Dendritic cell treated with granulocyte-macrophage colony-stimulating factor and Interleukin-4, amounts not matched to agents 40 ng/mL and 50 ng/mL, for 4 days (primary cell): ENCODE results near the gene GC.
"Not testable (repeated sequence)": the region's sequence is repeated elsewhere in the genome, so short reads cannot be mapped to it uniquely, and the experiment has no call there.

Source experiments
- H3K27ac Mint-ChIP-seq: one replicate; pipeline ENCODE4 v1.8.0; 2022; ENCODE audit warnings: mild to moderate bottlenecking, mixed read lengths
- H3K27me3 Mint-ChIP-seq: one replicate; pipeline ENCODE4 v1.8.0; 2022; ENCODE audit warnings: mild to moderate bottlenecking, mixed read lengths
- H3K36me3 Mint-ChIP-seq: one replicate; pipeline ENCODE4 v1.8.0; 2022; ENCODE audit warnings: low read depth, mixed read lengths
- H3K4me1 Mint-ChIP-seq: one replicate; pipeline ENCODE4 v1.8.0; 2022; ENCODE audit warnings: low read depth, mixed read lengths
- H3K4me3 Mint-ChIP-seq: one replicate; pipeline ENCODE4 v1.8.0; 2022; ENCODE audit warnings: mild to moderate bottlenecking, moderate library complexity, mixed read lengths
- H3K9me3 Mint-ChIP-seq: one replicate; pipeline ENCODE4 v1.8.0; 2022; ENCODE audit warnings: mixed read lengths
- intact Hi-C: fragments of 100-400 bp; cut with micrococcal nuclease; formaldehyde crosslinking; loops from one replicate; pipeline ENCODE4 v1.15.0; 2022

The GC gene, protein sequence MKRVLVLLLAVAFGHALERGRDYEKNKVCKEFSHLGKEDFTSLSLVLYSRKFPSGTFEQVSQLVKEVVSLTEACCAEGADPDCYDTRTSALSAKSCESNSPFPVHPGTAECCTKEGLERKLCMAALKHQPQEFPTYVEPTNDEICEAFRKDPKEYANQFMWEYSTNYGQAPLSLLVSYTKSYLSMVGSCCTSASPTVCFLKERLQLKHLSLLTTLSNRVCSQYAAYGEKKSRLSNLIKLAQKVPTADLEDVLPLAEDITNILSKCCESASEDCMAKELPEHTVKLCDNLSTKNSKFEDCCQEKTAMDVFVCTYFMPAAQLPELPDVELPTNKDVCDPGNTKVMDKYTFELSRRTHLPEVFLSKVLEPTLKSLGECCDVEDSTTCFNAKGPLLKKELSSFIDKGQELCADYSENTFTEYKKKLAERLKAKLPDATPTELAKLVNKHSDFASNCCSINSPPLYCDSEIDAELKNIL

DNA sequence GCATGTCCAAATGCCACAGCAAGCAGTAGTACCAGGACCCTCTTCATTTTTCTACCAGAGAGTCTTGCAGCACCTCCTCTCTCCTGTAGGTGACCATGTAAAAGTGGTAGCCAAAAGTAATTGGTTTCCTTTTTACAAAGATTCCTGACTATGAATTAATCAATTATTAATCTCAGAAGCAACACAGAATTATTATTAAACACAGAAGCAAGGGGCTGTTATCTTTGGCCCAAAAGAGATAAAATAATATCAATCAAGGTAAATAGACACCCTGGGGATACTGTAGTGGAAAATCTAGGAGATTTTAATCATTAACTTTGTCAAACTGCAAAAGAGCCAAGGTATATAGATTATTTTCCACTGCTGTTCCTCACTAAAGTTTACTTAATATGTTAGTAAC is at the start of gene GC:
Gene GC, minus strand, starts transcription at position 108 of the 400 bp plus-strand sequence. Its CDS starts 61 bp downstream, at position 47.
- intact Hi-C loops: no loop called here
- Mint-ChIP-seq H3K27ac (no peak within 1 kb of the TSS), H3K4me1 (no peaks in the 10 kb centered on the region), H3K36me3 (no peaks in the 10 kb centered on the region), H3K9me3 (no peaks in the 10 kb centered on the region), H3K27me3 (no peaks in the 10 kb centered on the region), H3K4me3 (no peak within 1 kb of the TSS)

DNA sequence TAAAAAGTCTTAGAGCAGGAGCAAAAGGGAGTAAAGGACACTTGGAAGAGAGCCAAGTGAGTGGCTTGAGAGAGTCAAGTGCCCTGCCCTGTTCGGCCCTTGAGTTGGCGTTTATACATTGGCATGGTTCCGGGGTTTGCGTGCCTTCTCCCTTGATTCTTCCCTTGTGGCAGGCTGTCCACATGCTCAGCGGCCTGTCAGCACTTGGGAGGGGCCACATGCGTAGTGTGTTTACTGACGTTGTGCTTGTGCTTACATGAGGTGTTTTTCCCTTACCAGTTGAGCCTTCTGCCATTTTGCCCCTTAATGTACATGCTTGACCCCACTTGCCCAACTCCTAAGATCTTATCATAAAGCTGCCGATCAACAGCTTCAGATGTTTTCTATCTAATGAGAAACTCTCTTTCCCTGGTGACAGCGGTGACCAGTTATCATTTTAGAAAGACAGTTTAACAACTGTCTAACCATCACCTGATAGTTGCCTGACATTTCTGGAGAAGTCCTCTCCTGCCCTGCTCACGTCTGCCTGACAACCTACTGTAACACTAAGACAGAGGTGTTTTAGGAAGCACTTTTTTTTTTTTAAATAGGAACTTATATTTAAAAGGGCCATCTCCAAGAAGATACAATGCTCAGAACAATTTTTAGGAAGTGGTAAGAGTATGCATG is 49.5 kb upstream of the GC start:
- Mint-ChIP-seq H3K27me3 (no peaks in the 10 kb centered on the region), H3K4me1 (no peaks in the 10 kb centered on the region), H3K27ac (no peak overlapping the region), H3K9me3 (peaks cover 9% of the 10 kb centered on the region), H3K36me3 (no peaks in the 10 kb centered on the region), H3K4me3 (no peak overlapping the region)
- intact Hi-C loops: no loop called here

DNA sequence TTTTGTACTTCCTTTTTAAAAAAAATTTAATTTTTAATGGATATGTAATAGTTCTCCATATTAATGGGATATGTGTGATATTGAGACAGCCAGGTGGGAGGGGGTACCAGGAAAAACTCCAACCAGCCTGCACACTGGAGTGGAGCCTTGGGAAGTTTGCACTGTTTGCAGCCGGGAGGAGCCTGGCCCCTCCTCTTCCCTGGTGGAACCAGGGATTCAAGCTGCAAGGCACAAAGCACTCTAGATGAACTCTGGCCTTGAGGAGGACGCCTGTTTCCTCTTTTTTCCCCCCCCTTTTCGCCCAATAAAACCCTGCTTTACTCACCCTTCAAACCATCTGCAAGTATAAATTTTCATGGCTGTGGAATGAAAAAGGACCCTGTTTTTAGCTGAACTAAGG is 48.2 kb upstream of the GC start:
- Mint-ChIP-seq H3K27ac (no peak overlapping the region), H3K4me1 (no peaks in the 10 kb centered on the region), H3K9me3 (peaks cover 9% of the 10 kb centered on the region), H3K36me3 (no peaks in the 10 kb centered on the region), H3K27me3 (no peaks in the 10 kb centered on the region), H3K4me3 (no peak overlapping the region)
- intact Hi-C loops: no loop called here

DNA sequence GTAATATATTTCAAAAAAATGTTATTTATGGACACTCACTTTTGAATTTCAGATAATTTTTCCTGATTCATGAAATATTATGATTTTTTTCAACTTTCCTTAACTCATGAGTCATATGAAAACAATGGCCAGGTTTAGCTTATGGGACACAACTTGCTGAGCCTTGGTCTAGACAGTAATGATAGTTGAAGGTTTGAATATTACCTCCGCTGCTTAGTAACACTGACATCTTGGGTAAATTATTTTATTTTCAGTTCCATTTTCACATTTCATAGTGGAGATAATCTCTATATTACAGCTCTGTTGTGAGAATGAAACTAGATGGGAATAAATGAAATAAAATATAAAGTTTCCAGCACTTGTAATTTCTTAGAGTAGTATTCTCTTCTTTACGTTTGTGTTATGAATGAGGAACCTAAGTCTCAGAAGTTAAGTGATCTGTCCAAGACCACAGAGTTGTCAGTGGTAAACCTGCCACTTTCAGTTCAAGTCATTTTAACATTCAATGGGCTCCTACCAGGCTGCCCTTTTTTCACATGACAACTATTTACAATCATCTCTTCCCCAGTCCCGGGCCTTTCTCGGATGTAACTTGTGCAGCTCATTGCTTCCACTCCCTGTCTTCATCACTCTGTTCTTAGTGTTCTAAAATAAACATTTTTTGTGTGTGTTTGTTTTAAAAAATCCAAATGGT is 46.8 kb upstream of the GC start:
- Mint-ChIP-seq H3K9me3 (peaks cover 17% of the 10 kb centered on the region), H3K4me1 (no peaks in the 10 kb centered on the region), H3K27ac (no peak overlapping the region), H3K4me3 (no peak overlapping the region), H3K36me3 (no peaks in the 10 kb centered on the region), H3K27me3 (no peaks in the 10 kb centered on the region)
- intact Hi-C loops: no loop called here

DNA sequence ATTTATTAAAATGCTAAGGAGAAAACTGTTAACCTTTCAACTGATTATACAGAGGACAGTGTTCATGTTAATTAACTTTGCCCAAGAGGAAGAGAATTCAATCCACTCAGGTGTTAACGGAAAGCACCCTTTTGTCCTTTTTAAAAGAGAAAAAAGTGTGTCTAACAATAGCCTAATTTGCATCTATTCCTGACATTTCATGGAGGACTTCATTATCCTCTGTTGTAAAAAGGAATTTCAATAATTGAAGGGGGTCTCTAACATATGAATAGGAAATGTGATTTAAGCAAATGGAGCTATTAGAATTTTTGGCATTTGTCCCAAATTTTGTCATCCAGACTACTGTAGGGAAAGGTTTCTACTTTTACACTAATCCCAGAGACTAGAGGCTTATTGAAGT is 44.6 kb upstream of the GC start:
- Mint-ChIP-seq H3K27me3 (no peaks in the 10 kb centered on the region), H3K27ac (no peak overlapping the region), H3K36me3 (no peaks in the 10 kb centered on the region), H3K4me3 (no peak overlapping the region), H3K9me3 (peaks cover 20% of the 10 kb centered on the region), H3K4me1 (no peaks in the 10 kb centered on the region)
- intact Hi-C loops: no loop called here

DNA sequence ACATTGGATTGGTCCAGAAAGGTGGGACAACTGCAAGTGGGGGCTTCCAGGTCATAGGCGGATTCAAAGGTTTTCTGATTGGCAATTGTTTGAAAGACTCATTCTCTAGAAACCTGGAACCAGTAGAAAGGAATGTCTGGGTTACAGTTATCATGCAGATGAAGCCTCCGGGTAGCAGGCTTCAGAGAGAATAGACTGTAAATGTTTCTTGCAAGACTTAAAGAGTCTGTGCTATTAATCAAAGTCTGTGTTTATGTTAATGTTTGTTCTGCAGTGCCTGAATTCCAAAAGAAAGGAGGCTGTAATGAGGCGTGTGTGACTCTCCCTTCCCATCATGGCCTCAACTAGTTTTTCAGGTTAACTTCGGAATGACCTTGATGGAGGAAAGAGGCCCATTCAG is 43.9 kb upstream of the GC start:
- intact Hi-C loops: no loop called here
- no peaks in the 10 kb centered on the region for H3K4me1 Mint-ChIP-seq
- no peaks in the 10 kb centered on the region for H3K27me3 Mint-ChIP-seq
- H3K36me3 Mint-ChIP-seq: no peaks in the 10 kb centered on the region
- H3K27ac Mint-ChIP-seq: no peak overlapping the region
- no peak overlapping the region for H3K4me3 Mint-ChIP-seq
- peaks cover 14% of the 10 kb centered on the region for H3K9me3 Mint-ChIP-seq

DNA sequence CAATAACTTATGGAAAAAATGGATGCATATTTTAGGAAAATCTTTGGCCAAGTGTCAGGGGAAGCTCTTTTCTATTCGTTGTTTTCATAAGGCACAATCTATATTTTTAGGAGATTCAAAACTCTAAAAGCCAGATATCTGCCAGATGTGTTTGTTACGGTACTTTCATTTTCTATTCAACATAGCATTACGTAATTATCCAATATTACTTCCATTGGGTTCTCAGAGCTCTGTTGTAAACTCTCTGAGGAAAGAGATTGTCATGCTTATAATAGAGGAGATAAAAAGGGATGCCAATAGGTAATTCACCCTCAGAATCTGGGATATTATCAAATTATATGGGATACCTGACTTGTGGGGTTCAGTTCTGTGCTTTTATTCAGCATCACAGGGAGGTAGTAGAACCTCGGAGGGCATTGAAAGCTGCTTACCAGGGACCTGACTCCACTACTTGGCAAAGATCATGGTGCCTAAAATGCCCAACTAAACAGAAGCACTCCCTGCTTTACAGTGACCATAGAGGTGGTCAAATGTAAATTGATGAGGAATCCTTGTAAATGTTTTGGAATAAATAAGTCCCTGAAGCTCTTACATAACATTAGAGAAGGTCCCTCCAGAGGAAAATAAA is 32.9 kb upstream of the GC start:
- H3K9me3 Mint-ChIP-seq: no peaks in the 10 kb centered on the region
- no peak overlapping the region for H3K4me3 Mint-ChIP-seq
- no peak overlapping the region for H3K27ac Mint-ChIP-seq
- no peaks in the 10 kb centered on the region for H3K27me3 Mint-ChIP-seq
- no peaks in the 10 kb centered on the region for H3K4me1 Mint-ChIP-seq
- intact Hi-C loops: no loop called here
- H3K36me3 Mint-ChIP-seq: no peaks in the 10 kb centered on the region

DNA sequence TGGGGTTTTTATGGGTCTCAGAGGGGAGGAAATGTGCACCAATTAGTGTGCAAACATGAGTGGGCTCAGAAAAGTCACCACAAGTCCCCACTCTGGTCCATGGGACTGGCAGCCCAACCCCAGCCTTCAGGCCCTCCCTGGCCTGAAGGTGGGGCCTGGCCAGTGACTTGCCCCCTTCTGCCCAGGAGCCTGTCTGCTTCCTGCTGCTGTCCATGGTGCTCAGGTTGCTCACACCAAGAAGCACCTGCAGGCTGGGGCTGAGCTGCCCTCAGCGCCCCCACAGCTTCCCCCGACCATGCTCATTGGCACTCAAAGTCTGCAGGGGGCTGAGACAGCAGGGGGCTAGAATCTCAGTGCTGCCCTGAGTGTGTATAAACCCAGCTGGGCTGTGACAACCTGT is 30.6 kb upstream of the GC start:
- intact Hi-C loops: no loop called here
- no peaks in the 10 kb centered on the region for H3K4me1 Mint-ChIP-seq

DNA sequence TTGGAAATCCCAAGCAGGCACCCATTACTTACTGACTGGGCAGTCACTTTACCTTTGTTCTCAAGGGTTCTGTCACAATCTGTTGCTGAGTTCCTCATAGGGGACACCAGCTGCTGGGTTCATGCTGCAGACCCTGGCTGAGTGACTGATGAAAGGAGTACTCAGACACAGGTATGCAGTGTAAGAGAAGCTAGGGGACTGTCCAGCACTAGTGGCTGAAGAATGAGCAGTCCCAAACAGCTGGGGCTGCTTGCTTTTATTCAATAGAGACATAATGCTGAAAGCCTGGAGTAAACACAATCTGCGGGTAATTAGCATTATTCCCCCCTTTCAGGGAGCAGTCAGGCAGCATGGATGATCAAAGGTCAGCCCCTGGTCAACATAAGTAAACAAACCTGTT is 25.9 kb upstream of the GC start:
- H3K9me3 Mint-ChIP-seq, H3K27ac Mint-ChIP-seq, H3K36me3 Mint-ChIP-seq, H3K4me3 Mint-ChIP-seq, intact Hi-C loops, H3K27me3 Mint-ChIP-seq, H3K4me1 Mint-ChIP-seq: not testable (repeated sequence)

More for the DNA sequence above, 30.6 kb upstream of the GC start:
- H3K36me3 Mint-ChIP-seq: no peaks in the 10 kb centered on the region
- H3K9me3 Mint-ChIP-seq: no peaks in the 10 kb centered on the region
- H3K27ac Mint-ChIP-seq: no peak overlapping the region
- no peaks in the 10 kb centered on the region for H3K27me3 Mint-ChIP-seq
- no peak overlapping the region for H3K4me3 Mint-ChIP-seq

DNA sequence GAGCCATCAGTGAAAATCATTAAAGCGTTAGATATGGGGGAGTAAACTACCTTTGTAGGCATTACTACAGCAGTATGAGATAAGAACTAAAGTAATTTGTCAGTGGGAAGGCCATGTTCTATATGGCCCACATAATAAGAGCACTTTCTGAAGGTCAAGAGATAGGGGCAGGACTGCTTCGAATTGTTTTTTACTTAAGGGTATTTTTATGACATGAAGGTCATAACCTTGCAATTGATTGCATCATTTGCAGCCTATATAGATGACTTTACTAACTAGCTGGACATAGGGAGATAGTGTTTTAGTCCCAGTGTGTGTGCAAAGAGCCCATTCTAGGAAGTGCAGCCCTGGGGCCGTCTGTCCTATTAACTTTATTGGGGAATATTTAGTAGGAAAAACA is 23.6 kb upstream of the GC start:
- H3K27ac Mint-ChIP-seq: no peak overlapping the region
- no peaks in the 10 kb centered on the region for H3K4me1 Mint-ChIP-seq
- intact Hi-C loops: no loop called here
- no peaks in the 10 kb centered on the region for H3K27me3 Mint-ChIP-seq
- no peak overlapping the region for H3K4me3 Mint-ChIP-seq
- H3K9me3 Mint-ChIP-seq: no peaks in the 10 kb centered on the region
- H3K36me3 Mint-ChIP-seq: no peaks in the 10 kb centered on the region

DNA sequence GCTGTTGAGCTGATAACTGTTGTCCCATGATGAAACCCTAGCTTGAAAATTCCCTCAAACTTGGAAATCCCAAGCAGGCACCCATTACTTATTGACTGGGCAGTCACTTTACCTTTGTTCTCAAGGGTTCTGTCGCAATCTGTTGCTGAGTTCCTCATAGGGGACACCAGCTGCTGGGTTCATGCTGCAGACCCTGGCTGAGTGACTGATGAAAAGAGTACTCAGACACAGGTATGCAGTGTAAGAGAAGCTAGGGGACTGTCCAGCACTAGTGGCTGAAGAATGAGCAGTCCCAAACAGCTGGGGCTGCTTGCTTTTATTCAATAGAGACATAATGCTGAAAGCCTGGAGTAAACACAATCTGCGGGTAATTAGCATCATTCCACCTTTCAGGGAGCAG is 21.4 kb upstream of the GC start:
- H3K4me3 Mint-ChIP-seq, intact Hi-C loops, H3K27ac Mint-ChIP-seq, H3K9me3 Mint-ChIP-seq, H3K36me3 Mint-ChIP-seq, H3K4me1 Mint-ChIP-seq, H3K27me3 Mint-ChIP-seq: not testable (repeated sequence)

DNA sequence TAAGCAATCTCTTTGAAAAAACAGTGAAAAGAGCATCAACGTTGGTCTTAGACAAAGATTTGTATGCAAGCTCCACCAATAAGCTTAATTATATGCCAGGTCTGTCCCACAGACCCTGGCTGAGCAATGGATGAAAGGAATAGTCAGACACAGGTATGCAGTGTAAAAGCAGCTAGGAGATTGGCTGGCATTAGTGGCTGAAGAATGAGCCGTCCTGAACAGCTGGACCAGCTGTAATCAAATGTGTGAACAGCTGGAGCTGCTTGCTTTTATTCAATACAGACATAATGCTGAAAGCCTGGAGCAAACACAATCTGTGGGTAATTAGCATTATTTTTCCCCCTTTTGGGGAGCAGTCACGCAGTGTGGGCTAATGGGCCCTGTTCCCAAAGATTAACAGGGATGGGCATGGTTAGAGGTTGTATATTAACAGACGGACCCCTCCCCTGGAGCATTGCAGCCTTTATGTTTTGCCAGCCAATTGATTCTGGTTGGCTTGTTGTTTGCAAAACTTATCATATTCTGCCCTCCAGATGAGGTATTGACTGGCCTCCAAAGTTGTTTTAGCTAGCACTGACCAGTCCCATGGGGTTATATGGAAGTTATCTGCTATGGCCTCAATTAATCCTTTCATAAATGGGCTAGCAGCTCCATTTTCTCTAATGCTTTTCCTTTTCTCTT is 20.3 kb upstream of the GC start:
- intact Hi-C loops, H3K27ac Mint-ChIP-seq, H3K4me1 Mint-ChIP-seq, H3K9me3 Mint-ChIP-seq, H3K4me3 Mint-ChIP-seq, H3K27me3 Mint-ChIP-seq, H3K36me3 Mint-ChIP-seq: not testable (repeated sequence)

DNA sequence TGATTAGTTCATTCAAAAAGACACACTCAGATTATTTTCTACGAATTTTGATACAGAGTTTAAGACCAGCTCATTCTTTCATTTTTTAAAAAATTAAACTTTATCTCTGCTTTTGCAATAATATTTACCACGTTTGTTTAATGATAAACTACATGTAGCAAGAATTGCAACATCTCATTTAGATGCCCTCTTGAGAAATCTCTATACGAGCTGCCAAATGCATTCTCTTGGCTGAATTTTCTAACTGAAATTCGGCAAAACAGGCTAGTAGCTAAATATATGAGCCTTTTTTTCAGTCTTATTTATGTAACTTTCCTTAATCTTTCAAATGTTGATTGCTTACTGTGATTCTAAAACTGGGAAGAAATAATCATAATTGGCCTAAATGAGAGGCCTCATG is 2.1 kb upstream of the GC start:
- Mint-ChIP-seq H3K36me3 (no peaks in the 10 kb centered on the region), H3K27me3 (no peaks in the 10 kb centered on the region), H3K4me3 (no peak overlapping the region), H3K9me3 (no peaks in the 10 kb centered on the region), H3K4me1 (no peaks in the 10 kb centered on the region), H3K27ac (no peak overlapping the region)
- intact Hi-C loops: loop anchor here (5.0 kb wide), 1 partner anchor 649 kb away; no protein-coding TSS in a partner anchor
